Vagina (tissue), 2 donors: ENCODE results near the gene EHMT2. TPM values are rescaled to one million over a fixed set of nuclear protein-coding genes. Genes with fewer than 3 reads are reported as not detected.
"Not testable (repeated sequence)": the region's sequence is repeated elsewhere in the genome, so short reads cannot be mapped to it uniquely, and the experiment has no call there.

Source experiments
- DNase-seq, 2 donors: peaks; one replicate each; pipeline ENCODE4 v3.0.0-alpha.2; 2017; ENCODE audit errors: extremely low spot score in 2 of 2
- H3K27ac ChIP-seq: fragments of 200-600 bp; sonication (generic); one replicate; pipeline ENCODE4 v1.5.1; 2019
- H3K27me3 ChIP-seq: fragments of 200-600 bp; sonication (generic); one replicate; pipeline ENCODE4 v1.5.1; 2019
- H3K36me3 ChIP-seq, 2 donors: fragments of 200-600 bp; sonication (generic); one replicate each; pipeline ENCODE4 v1.5.1; 2017 to 2019
- H3K4me1 ChIP-seq: fragments of 200-600 bp; sonication (generic); one replicate; pipeline ENCODE4 v1.5.1; 2019
- H3K4me3 ChIP-seq, 2 donors: fragments of 200-600 bp; sonication (generic); 1 replicate in 1 of 2; 2 replicates in 1 of 2; pipeline ENCODE4 v1.5.1; 2016 to 2019
- H3K9me3 ChIP-seq: fragments of 200-600 bp; sonication (generic); one replicate; pipeline ENCODE4 v1.5.1; 2019
- CTCF ChIP-seq, 3 experiments: fragments of 450-650 bp in 2 of 3; fragments of 200-600 bp in 1 of 3; sonication (generic) in 1 of 3; IDR thresholded peaks; one replicate each; pipeline ENCODE4 v1.5.1; 2017 to 2019; ENCODE audit warnings: antibody characterized with exemption in 3 of 3, mild to moderate bottlenecking in 2 of 3, moderate library complexity in 2 of 3
- POLR2A ChIP-seq, 2 donors: fragments of 450-650 bp; IDR thresholded peaks; one replicate each; pipeline ENCODE4 v1.6.1; 2017; ENCODE audit warnings: antibody characterized with exemption in 2 of 2, mild to moderate bottlenecking in 2 of 2, moderate library complexity in 2 of 2
- POLR2AphosphoS5 ChIP-seq, 2 donors: sonication (generic); formaldehyde crosslinking; IDR thresholded peaks; one replicate each; pipeline ENCODE4 v1.9.0; 2017; ENCODE audit warnings: antibody characterized with exemption in 2 of 2, mild to moderate bottlenecking in 2 of 2, low read depth in 1 of 2; ENCODE audit not compliant: insufficient read depth in 1 of 2
- intact Hi-C: fragments of 100-400 bp; cut with DNase I; formaldehyde crosslinking; loops from one replicate; pipeline ENCODE4 v1.15.1; 2023
- total RNA-seq: library from RNA; depleted of rRNA; stranded (reverse); fragments of >200 nt; gene quantifications from one replicate; pipeline ENCODE4 v1.2.3, GENCODE V29; 2016

The EHMT2 gene
- total RNA-seq, 1 donor from 2014 or later: 45.2 TPM

- Histone ChIP-seq H3K27me3 (no peaks in the 10 kb centered on the region), H3K4me1 (peaks cover 8% of the 10 kb centered on the region), H3K27ac (peak overlapping the region; percentile 39), H3K36me3 (no peaks in the 10 kb centered on the region), H3K4me3 (no peak overlapping the region), H3K9me3 (no peaks in the 10 kb centered on the region)
- TF ChIP-seq POLR2AphosphoS5 (IDR thresholded peaks at IDR 0.05; ENCODE audit: insufficient read depth in 1 of 2, low read depth in 1 of 2): no peak
- no peak for DNase-seq
- intact Hi-C loops: no loop called here
Observed at GRCh38 chr6:31870385-31870921, 27.0 kb downstream of the EHMT2 start.

GRCh38 chr6:31869343-31869742, 28.2 kb downstream of the EHMT2 start:
- intact Hi-C loops: no loop called here
- DNase-seq: no peak
- Histone ChIP-seq H3K4me3 (no peak overlapping the region), H3K36me3 (no peaks in the 10 kb centered on the region), H3K4me1 (peaks cover 8% of the 10 kb centered on the region), H3K9me3 (no peaks in the 10 kb centered on the region), H3K27me3 (no peaks in the 10 kb centered on the region), H3K27ac (no peak overlapping the region)
- TF ChIP-seq POLR2A (IDR thresholded peaks at IDR 0.05) (no peak), POLR2AphosphoS5 (IDR thresholded peaks at IDR 0.05; ENCODE audit: insufficient read depth in 1 of 2, low read depth in 1 of 2) (no peak), CTCF (IDR thresholded peaks at IDR 0.05) (no peak)

GRCh38 chr6:31868658-31868971, 28.9 kb downstream of the EHMT2 start:
- DNase-seq, H3K36me3 ChIP-seq, H3K27ac ChIP-seq, H3K4me3 ChIP-seq, H3K4me1 ChIP-seq, intact Hi-C loops, H3K27me3 ChIP-seq, H3K9me3 ChIP-seq: not testable (repeated sequence)

GRCh38 chr6:31865205-31866118, 32.0 kb downstream of the EHMT2 start:
- intact Hi-C loops: no loop called here
- H3K4me3 ChIP-seq: no peak overlapping the region
- no peak for TF ChIP-seq CTCF (IDR thresholded peaks at IDR 0.05)
- TF ChIP-seq POLR2AphosphoS5 (IDR thresholded peaks at IDR 0.05; ENCODE audit: insufficient read depth in 1 of 2, low read depth in 1 of 2): no peak
- TF ChIP-seq POLR2A (IDR thresholded peaks at IDR 0.05): no peak
- H3K27me3 ChIP-seq: no peaks in the 10 kb centered on the region
- peaks cover 17% of the 10 kb centered on the region for H3K4me1 ChIP-seq
- no peak overlapping the region for H3K27ac ChIP-seq
- no peak for DNase-seq
- no peaks in the 10 kb centered on the region for H3K9me3 ChIP-seq
- no peaks in the 10 kb centered on the region for H3K36me3 ChIP-seq

- Histone ChIP-seq H3K27me3 (no peaks in the 10 kb centered on the region), H3K4me3 (no peak overlapping the region), H3K27ac (no peak overlapping the region), H3K4me1 (peaks cover 16% of the 10 kb centered on the region), H3K9me3 (no peaks in the 10 kb centered on the region), H3K36me3 (peaks cover 0 to 5% of the 10 kb centered on the region in 2 donors)
- no peak for TF ChIP-seq CTCF (IDR thresholded peaks at IDR 0.05)
- intact Hi-C loops: no loop called here
- no peak for DNase-seq
Observed at GRCh38 chr6:31864818-31865204, 32.7 kb downstream of the EHMT2 start.

GRCh38 chr6:31864123-31864562, 33.4 kb downstream of the EHMT2 start:
- intact Hi-C loops, H3K9me3 ChIP-seq, DNase-seq, H3K27me3 ChIP-seq: not testable (repeated sequence)
- Histone ChIP-seq H3K4me1 (peaks cover 16% of the 10 kb centered on the region), H3K36me3 (peaks cover 0 to 12% of the 10 kb centered on the region in 2 donors), H3K4me3 (peak overlapping the region; percentile 50 to 85), H3K27ac (peak overlapping the region; percentile 95)
